Testis (tissue), 3 donors: ENCODE results near the gene TASP1. TPM values are rescaled to one million over a fixed set of nuclear protein-coding genes. Genes with fewer than 3 reads are reported as not detected.

ENCODE experiments used
- DNase-seq: peaks from one replicate; pipeline ENCODE4 v3.0.0-alpha.2; 2019
- H3K27ac ChIP-seq, 2 donors: fragments of 200-600 bp; sonication (generic); one replicate each; pipeline ENCODE4 v1.5.1; 2019
- H3K27me3 ChIP-seq: fragments of 200-600 bp; sonication (generic); one replicate; pipeline ENCODE4 v1.5.1; 2019
- H3K36me3 ChIP-seq: fragments of 200-600 bp; sonication (generic); one replicate; pipeline ENCODE4 v1.5.1; 2017; ENCODE audit warnings: low read depth; ENCODE audit errors: missing control alignments
- H3K4me1 ChIP-seq: fragments of 200-600 bp; sonication (generic); one replicate; pipeline ENCODE4 v1.5.1; 2019
- H3K4me3 ChIP-seq, 2 donors: fragments of 200-600 bp; sonication (generic); one replicate each; pipeline ENCODE4 v1.5.1; 2017 to 2019
- H3K9me3 ChIP-seq: fragments of 200-600 bp; sonication (generic); one replicate; pipeline ENCODE4 v1.5.1; 2017
- CTCF ChIP-seq, 3 experiments: fragments of 450-650 bp in 2 of 3; fragments of 200-600 bp in 1 of 3; sonication (generic) in 1 of 3; IDR thresholded peaks; one replicate each; pipeline ENCODE4 v1.5.1; 2016 to 2019; ENCODE audit warnings: antibody characterized with exemption in 3 of 3, mild to moderate bottlenecking in 2 of 3, moderate library complexity in 1 of 3
- POLR2A ChIP-seq: fragments of 450-650 bp; IDR thresholded peaks from one replicate; pipeline ENCODE4 v1.6.1; 2017; ENCODE audit warnings: antibody characterized with exemption, mild to moderate bottlenecking, moderate library complexity
- WGBS, 2 donors: methylation state at CpG; one replicate each; pipeline ENCODE4 v1.1.5; 2018; 5-methylcytosine and 5-hydroxymethylcytosine counted together
- intact Hi-C: fragments of 100-400 bp; cut with DNase I; formaldehyde crosslinking; loops from one replicate; pipeline ENCODE4 v1.15.1; 2023; ENCODE audit warnings: low total_unique reads
- polyA plus RNA-seq: library from polyadenylated mRNA; stranded (reverse); fragments of 350-450 nt; fragmentation: Illumina TruSeq; extraction: RNeasy Lipid Tissue Mini Kit (QIAGEN cat#74804); gene quantifications from one replicate; pipeline ENCODE4 v1.2.3, GENCODE V29; 2014; ENCODE audit warnings: low read depth, low replicate concordance; ENCODE audit not compliant: insufficient read depth
- total RNA-seq, 2 donors: library from RNA; depleted of rRNA; stranded (reverse); fragments of >200 nt; gene quantifications; one replicate each; pipeline ENCODE4 v1.2.3, GENCODE V29; 2016

The TASP1 gene
- total and polyA plus RNA-seq, 3 donors from 2014 or later, result 10.5 to 14.4 (median 13.1) TPM

GRCh38 chr20:13455713-13456112 lies 183.0 kb downstream of the TASP1 start:
- 98 to 99% methylated on average over 3 of the region's 3 CpGs for WGBS, 2 donors
- intact Hi-C loops, result no loop called here
- no peak for DNase-seq

GRCh38 chr20:13453367-13453766 lies 185.4 kb downstream of the TASP1 start:
- H3K9me3 ChIP-seq, result no peaks in the 10 kb centered on the region
- no peak overlapping the region for H3K27ac ChIP-seq
- DNase-seq, result no peak
- no peaks in the 10 kb centered on the region for H3K4me1 ChIP-seq
- H3K27me3 ChIP-seq, result no peaks in the 10 kb centered on the region
- no peak overlapping the region for H3K4me3 ChIP-seq
- intact Hi-C loops, result no loop called here
- H3K36me3 ChIP-seq, result no peaks in the 10 kb centered on the region
- 91 to 94% methylated on average over 2 of the region's 2 CpGs for WGBS, 2 donors
- TF ChIP-seq POLR2A, result no peak
- TF ChIP-seq CTCF (IDR thresholded peaks at IDR 0.05), result no peak

More at GRCh38 chr20:13455713-13456112, 183.0 kb downstream of the TASP1 start:
- H3K36me3 ChIP-seq, result no peaks in the 10 kb centered on the region
- H3K9me3 ChIP-seq, result no peaks in the 10 kb centered on the region
- no peak overlapping the region for H3K4me3 ChIP-seq
- TF ChIP-seq POLR2A, result no peak
- no peak for TF ChIP-seq CTCF (IDR thresholded peaks at IDR 0.05)
- H3K4me1 ChIP-seq, result no peaks in the 10 kb centered on the region
- H3K27me3 ChIP-seq, result no peaks in the 10 kb centered on the region
- H3K27ac ChIP-seq, result no peak overlapping the region

- no peak for TF ChIP-seq POLR2A
- TF ChIP-seq CTCF (IDR thresholded peaks at IDR 0.05), result no peak
- H3K9me3 ChIP-seq, result no peaks in the 10 kb centered on the region
- no peaks in the 10 kb centered on the region for H3K27me3 ChIP-seq
- H3K36me3 ChIP-seq, result no peaks in the 10 kb centered on the region
- H3K4me1 ChIP-seq, result no peaks in the 10 kb centered on the region
- DNase-seq, result no peak
- H3K4me3 ChIP-seq, result no peak overlapping the region
- 91 to 94% methylated on average over 3 of the region's 3 CpGs for WGBS, 2 donors
- intact Hi-C loops, result no loop called here
- no peak overlapping the region for H3K27ac ChIP-seq
Measured at GRCh38 chr20:13452470-13453124, 186.1 kb downstream of the TASP1 start.

GRCh38 chr20:13449868-13450434 lies 188.8 kb downstream of the TASP1 start:
- H3K36me3 ChIP-seq, result no peaks in the 10 kb centered on the region
- intact Hi-C loops, result no loop called here
- TF ChIP-seq CTCF (IDR thresholded peaks at IDR 0.05) (no peak), POLR2A (no peak)
- no peaks in the 10 kb centered on the region for H3K4me1 ChIP-seq
- no peak overlapping the region for H3K4me3 ChIP-seq
- no peak overlapping the region for H3K27ac ChIP-seq
- DNase-seq, result no peak
- WGBS, 2 donors, result 84 to 95% methylated on average over 3 of the region's 3 CpGs
- no peaks in the 10 kb centered on the region for H3K27me3 ChIP-seq
- no peaks in the 10 kb centered on the region for H3K9me3 ChIP-seq
